ENCODE measurements around the gene HCRTR1.

The HCRTR1 gene

DNA sequence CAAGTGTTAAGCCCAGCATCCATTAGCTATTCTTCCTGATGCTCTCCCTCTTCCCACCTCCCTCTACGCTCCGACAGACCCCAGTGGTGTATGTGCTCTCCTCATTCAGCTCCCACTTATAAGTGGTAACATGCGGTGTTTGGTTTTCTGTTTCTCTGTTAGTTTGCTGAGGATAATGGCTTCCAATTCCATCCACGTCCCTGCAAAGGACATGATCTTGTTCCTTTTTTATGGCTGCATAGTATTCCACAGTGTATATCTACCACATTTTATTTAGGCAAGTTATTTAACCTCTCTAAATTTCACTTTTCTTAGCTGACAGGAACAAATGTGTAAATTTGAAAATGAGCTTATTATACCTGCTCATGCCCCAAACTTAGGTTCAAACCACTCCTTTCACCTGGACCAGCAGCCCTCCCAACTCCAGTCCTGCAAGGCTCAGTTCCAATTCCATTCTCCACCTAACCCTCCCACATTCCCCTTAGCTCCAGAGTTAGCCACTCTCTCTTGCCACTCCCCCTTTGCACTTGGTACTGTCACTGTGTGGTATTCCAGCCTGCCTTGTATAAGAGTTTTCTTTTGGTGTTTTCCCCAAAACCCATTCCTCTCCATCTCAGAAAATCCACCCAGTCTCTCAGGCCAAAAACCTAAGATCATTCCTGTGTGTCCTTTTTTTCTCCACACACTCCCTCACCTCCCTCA is 28.9 kb downstream of the HCRTR1 start:
- TF ChIP-seq EZH2phosphoT487 (IDR thresholded peaks at IDR 0.05; ENCODE audit: borderline replicate concordance): no peak
- TF ChIP-seq, protein P1, sequence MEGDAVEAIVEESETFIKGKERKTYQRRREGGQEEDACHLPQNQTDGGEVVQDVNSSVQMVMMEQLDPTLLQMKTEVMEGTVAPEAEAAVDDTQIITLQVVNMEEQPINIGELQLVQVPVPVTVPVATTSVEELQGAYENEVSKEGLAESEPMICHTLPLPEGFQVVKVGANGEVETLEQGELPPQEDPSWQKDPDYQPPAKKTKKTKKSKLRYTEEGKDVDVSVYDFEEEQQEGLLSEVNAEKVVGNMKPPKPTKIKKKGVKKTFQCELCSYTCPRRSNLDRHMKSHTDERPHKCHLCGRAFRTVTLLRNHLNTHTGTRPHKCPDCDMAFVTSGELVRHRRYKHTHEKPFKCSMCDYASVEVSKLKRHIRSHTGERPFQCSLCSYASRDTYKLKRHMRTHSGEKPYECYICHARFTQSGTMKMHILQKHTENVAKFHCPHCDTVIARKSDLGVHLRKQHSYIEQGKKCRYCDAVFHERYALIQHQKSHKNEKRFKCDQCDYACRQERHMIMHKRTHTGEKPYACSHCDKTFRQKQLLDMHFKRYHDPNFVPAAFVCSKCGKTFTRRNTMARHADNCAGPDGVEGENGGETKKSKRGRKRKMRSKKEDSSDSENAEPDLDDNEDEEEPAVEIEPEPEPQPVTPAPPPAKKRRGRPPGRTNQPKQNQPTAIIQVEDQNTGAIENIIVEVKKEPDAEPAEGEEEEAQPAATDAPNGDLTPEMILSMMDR (conservative IDR thresholded peaks at IDR 0.05; ENCODE audit: low read length): no peak
- no peak overlapping the region for H3K4me2 ChIP-seq (ENCODE audit: low read depth, low read length, poor library complexity, severe bottlenecking)
- no peak overlapping the region for H3K4me3 ChIP-seq (ENCODE audit: low read length, poor library complexity, severe bottlenecking)
- peaks cover 27% of the 10 kb centered on the region for H3K4me1 ChIP-seq (ENCODE audit: insufficient read depth, low read length, poor library complexity, severe bottlenecking)
- no peak overlapping the region for H2AFZ ChIP-seq (ENCODE audit: low read length)
- peaks cover 28% of the 10 kb centered on the region for H3K79me2 ChIP-seq (ENCODE audit: insufficient read depth, low read length)
- no peak overlapping the region for H3K9ac ChIP-seq (ENCODE audit: low read depth, low read length, poor library complexity, severe bottlenecking)
- H3K27me3 ChIP-seq (ENCODE audit: insufficient read depth, low read length, poor library complexity, severe bottlenecking): peaks cover 5% of the 10 kb centered on the region
- H4K20me1 ChIP-seq (ENCODE audit: insufficient read depth, low read length, poor library complexity, severe bottlenecking): no peaks in the 10 kb centered on the region
- no peaks in the 10 kb centered on the region for H3K9me3 ChIP-seq (ENCODE audit: insufficient read depth, low read depth, low read length)
- H3K9me2 ChIP-seq (replicated peaks; ENCODE audit: low read depth, low read length): no peaks in the 10 kb centered on the region
- no peaks in the 10 kb centered on the region for H3F3A ChIP-seq (ENCODE audit: low read depth)
- no peaks in the 10 kb centered on the region for H3K36me3 ChIP-seq (ENCODE audit: insufficient read depth, low read length)

DNA sequence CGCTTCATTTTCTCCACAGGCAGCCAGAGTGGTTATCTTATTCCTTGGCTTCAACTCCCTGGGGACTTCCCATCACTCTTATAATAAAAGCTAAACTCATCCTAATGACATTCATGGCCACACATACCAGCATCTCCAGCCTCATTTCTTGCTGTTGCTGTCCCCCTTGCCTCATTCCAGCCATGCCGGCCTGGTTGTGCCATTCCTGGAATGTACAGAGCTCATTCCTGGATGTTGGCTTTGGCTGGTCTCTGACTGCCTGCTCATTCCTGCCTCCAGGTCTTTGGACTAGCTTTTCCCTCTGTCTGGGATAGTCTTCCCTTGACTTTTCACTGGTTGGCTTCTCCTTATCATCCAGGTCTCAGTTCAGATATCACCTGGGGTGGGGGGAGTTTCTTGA is 29.6 kb downstream of the HCRTR1 start:
- Histone ChIP-seq H3K9me3 (ENCODE audit: insufficient read depth, low read depth, low read length) (no peaks in the 10 kb centered on the region), H3K36me3 (ENCODE audit: insufficient read depth, low read length) (no peaks in the 10 kb centered on the region), H3K79me2 (ENCODE audit: insufficient read depth, low read length) (peaks cover 24% of the 10 kb centered on the region), H3K4me3 (ENCODE audit: low read length, poor library complexity, severe bottlenecking) (no peak overlapping the region), H3K9ac (ENCODE audit: low read depth, low read length, poor library complexity, severe bottlenecking) (no peak overlapping the region), H2AFZ (ENCODE audit: low read length) (no peak overlapping the region), H3K27me3 (ENCODE audit: insufficient read depth, low read length, poor library complexity, severe bottlenecking) (peaks cover 5% of the 10 kb centered on the region), H4K20me1 (ENCODE audit: insufficient read depth, low read length, poor library complexity, severe bottlenecking) (no peaks in the 10 kb centered on the region), H3K4me2 (ENCODE audit: low read depth, low read length, poor library complexity, severe bottlenecking) (no peak overlapping the region), H3K4me1 (ENCODE audit: insufficient read depth, low read length, poor library complexity, severe bottlenecking) (peaks cover 25% of the 10 kb centered on the region), H3K9me2 (replicated peaks; ENCODE audit: low read depth, low read length) (no peaks in the 10 kb centered on the region), H3F3A (ENCODE audit: low read depth) (no peaks in the 10 kb centered on the region)
- no peak for TF ChIP-seq EZH2phosphoT487 (IDR thresholded peaks at IDR 0.05; ENCODE audit: borderline replicate concordance)
- TF ChIP-seq, protein P1 (conservative IDR thresholded peaks at IDR 0.05; ENCODE audit: low read length): no peak

DNA sequence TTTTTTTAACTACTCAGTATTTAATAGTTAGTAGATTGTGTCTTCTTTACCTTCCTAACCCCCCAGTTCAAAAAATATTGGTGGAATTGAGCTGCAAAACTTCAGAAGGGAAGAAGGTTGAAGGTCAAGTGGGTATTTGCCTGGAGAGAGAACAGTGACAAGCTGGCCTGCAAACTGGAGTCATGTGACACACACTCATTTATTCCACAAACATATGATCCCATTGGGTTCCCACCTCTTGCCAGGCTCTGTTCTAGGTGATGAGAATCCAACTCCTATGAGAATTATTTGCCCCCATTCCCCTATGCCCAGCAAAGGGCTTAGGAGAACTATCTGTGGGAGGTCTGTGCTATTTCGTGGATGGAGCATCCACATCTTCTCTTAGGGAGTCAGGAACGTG is 30.7 kb downstream of the HCRTR1 start:
- H3F3A ChIP-seq (ENCODE audit: low read depth): no peaks in the 10 kb centered on the region
- H3K9me3 ChIP-seq (ENCODE audit: insufficient read depth, low read depth, low read length): no peaks in the 10 kb centered on the region
- TF ChIP-seq EZH2phosphoT487 (IDR thresholded peaks at IDR 0.05; ENCODE audit: borderline replicate concordance): no peak
- TF ChIP-seq, protein P1 (conservative IDR thresholded peaks at IDR 0.05; ENCODE audit: low read length): no peak
- H3K36me3 ChIP-seq (ENCODE audit: insufficient read depth, low read length): no peaks in the 10 kb centered on the region
- no peaks in the 10 kb centered on the region for H3K9me2 ChIP-seq (replicated peaks; ENCODE audit: low read depth, low read length)
- no peak overlapping the region for H2AFZ ChIP-seq (ENCODE audit: low read length)
- no peaks in the 10 kb centered on the region for H4K20me1 ChIP-seq (ENCODE audit: insufficient read depth, low read length, poor library complexity, severe bottlenecking)
- H3K4me3 ChIP-seq (ENCODE audit: low read length, poor library complexity, severe bottlenecking): no peak overlapping the region
- peaks cover 18% of the 10 kb centered on the region for H3K4me1 ChIP-seq (ENCODE audit: insufficient read depth, low read length, poor library complexity, severe bottlenecking)
- peaks cover 14% of the 10 kb centered on the region for H3K79me2 ChIP-seq (ENCODE audit: insufficient read depth, low read length)
- H3K27me3 ChIP-seq (ENCODE audit: insufficient read depth, low read length, poor library complexity, severe bottlenecking): peaks cover 5% of the 10 kb centered on the region
- H3K4me2 ChIP-seq (ENCODE audit: low read depth, low read length, poor library complexity, severe bottlenecking): no peak overlapping the region
- H3K9ac ChIP-seq (ENCODE audit: low read depth, low read length, poor library complexity, severe bottlenecking): no peak overlapping the region
